Measurements from ENCODE around the gene ASTN1.
A peak's percentile ranks its signal among the peaks of the same experiment; 100 is the strongest.

ASTN1 gene

GRCh38 chr1:177181631-177182291, 17.2 kb upstream of the ASTN1 start:
- Histone ChIP-seq H3K79me2 (ENCODE audit: insufficient read depth, low read depth) (no peaks in the 10 kb centered on the region), H3K9ac (peak overlapping the region; percentile 18; the same call in 1 of the 2 replicates), H3K4me2 (peak overlapping the region; percentile 72)

GRCh38 chr1:177181280-177181630, 16.7 kb upstream of the ASTN1 start:
- no peak for TF ChIP-seq CTCF (conservative IDR thresholded peaks at IDR 0.05; ENCODE audit: low read depth, low read length)
- peaks cover 40% of the 10 kb centered on the region for H3K4me1 ChIP-seq (ENCODE audit: low read depth, poor library complexity, severe bottlenecking)
- no peaks in the 10 kb centered on the region for H3K27me3 ChIP-seq (ENCODE audit: insufficient read depth, low read depth)
- H3K4me3 ChIP-seq (IDR thresholded peaks at IDR 0.05; ENCODE audit: insufficient read depth, low read depth, low read length), result peak overlapping the region; percentile 42
- peak overlapping the region; percentile 72 for H3K4me2 ChIP-seq
- H3K79me2 ChIP-seq (ENCODE audit: insufficient read depth, low read depth), result no peaks in the 10 kb centered on the region
- peak overlapping the region; percentile 18; the same call in 1 of the 2 replicates for H3K9ac ChIP-seq
- H2AFZ ChIP-seq (ENCODE audit: low read depth), result peak overlapping the region; percentile 77
- no peaks in the 10 kb centered on the region for H4K20me1 ChIP-seq (ENCODE audit: insufficient read depth)
- H3K27ac ChIP-seq, result no peak overlapping the region
- no peaks in the 10 kb centered on the region for H3K36me3 ChIP-seq (ENCODE audit: insufficient read depth)

More at GRCh38 chr1:177181631-177182291, 17.2 kb upstream of the ASTN1 start:
- Histone ChIP-seq H3K27me3 (ENCODE audit: insufficient read depth, low read depth) (no peaks in the 10 kb centered on the region), H3K4me3 (IDR thresholded peaks at IDR 0.05; ENCODE audit: insufficient read depth, low read depth, low read length) (peak overlapping the region; percentile 42), H3K27ac (no peak overlapping the region), H3K36me3 (ENCODE audit: insufficient read depth) (no peaks in the 10 kb centered on the region), H3K4me1 (ENCODE audit: low read depth, poor library complexity, severe bottlenecking) (peaks cover 40% of the 10 kb centered on the region), H2AFZ (ENCODE audit: low read depth) (peak overlapping the region; percentile 77), H4K20me1 (ENCODE audit: insufficient read depth) (no peaks in the 10 kb centered on the region)
- TF ChIP-seq CTCF (conservative IDR thresholded peaks at IDR 0.05; ENCODE audit: low read depth, low read length), result peak; percentile 97

- no peaks in the 10 kb centered on the region for H3K36me3 ChIP-seq (ENCODE audit: insufficient read depth)
- H2AFZ ChIP-seq (ENCODE audit: low read depth), result no peak overlapping the region
- peak overlapping the region; percentile 95; the same call in 1 of the 2 replicates for H3K4me2 ChIP-seq
- TF ChIP-seq CTCF (conservative IDR thresholded peaks at IDR 0.05; ENCODE audit: low read depth, low read length), result no peak
- H3K4me1 ChIP-seq (ENCODE audit: low read depth, poor library complexity, severe bottlenecking), result peaks cover 52% of the 10 kb centered on the region
- H3K4me3 ChIP-seq (IDR thresholded peaks at IDR 0.05; ENCODE audit: insufficient read depth, low read depth, low read length), result no peak overlapping the region
- H3K9ac ChIP-seq, result no peak overlapping the region
- H3K79me2 ChIP-seq (ENCODE audit: insufficient read depth, low read depth), result peaks cover 7% of the 10 kb centered on the region; the same call in 1 of the 2 replicates
- H3K27me3 ChIP-seq (ENCODE audit: insufficient read depth, low read depth), result no peaks in the 10 kb centered on the region
- H4K20me1 ChIP-seq (ENCODE audit: insufficient read depth), result no peaks in the 10 kb centered on the region
- H3K27ac ChIP-seq, result no peak overlapping the region
Measured at GRCh38 chr1:177174921-177175634, 10.6 kb upstream of the ASTN1 start.

GRCh38 chr1:177173976-177174375, 9.5 kb upstream of the ASTN1 start:
- H3K79me2 ChIP-seq (ENCODE audit: insufficient read depth, low read depth), result peaks cover 7% of the 10 kb centered on the region; the same call in 1 of the 2 replicates
- peak overlapping the region; percentile 80 for H3K27ac ChIP-seq
- H3K4me1 ChIP-seq (ENCODE audit: low read depth, poor library complexity, severe bottlenecking), result peaks cover 57% of the 10 kb centered on the region
- peak overlapping the region; percentile 95 for H3K4me2 ChIP-seq
- no peak for TF ChIP-seq CTCF (conservative IDR thresholded peaks at IDR 0.05; ENCODE audit: low read depth, low read length)
- H3K36me3 ChIP-seq (ENCODE audit: insufficient read depth), result no peaks in the 10 kb centered on the region
- peak overlapping the region; percentile 24; the same call in 1 of the 2 replicates for H3K9ac ChIP-seq
- H3K4me3 ChIP-seq (IDR thresholded peaks at IDR 0.05; ENCODE audit: insufficient read depth, low read depth, low read length), result peak overlapping the region; percentile 75
- H2AFZ ChIP-seq (ENCODE audit: low read depth), result peak overlapping the region; percentile 67
- H3K27me3 ChIP-seq (ENCODE audit: insufficient read depth, low read depth), result no peaks in the 10 kb centered on the region
- no peaks in the 10 kb centered on the region for H4K20me1 ChIP-seq (ENCODE audit: insufficient read depth)
